Astrocyte of the cerebellum (primary cell): ENCODE measurements around the gene GNAQ.
A peak's percentile ranks its signal among the peaks of the same experiment; 100 is the strongest.

Source experiments
- DNase-seq: peaks from one replicate; pipeline ENCODE4 v3.0.0-alpha.2; 2011; ENCODE audit warnings: low read depth
- H3K4me3 ChIP-seq: 2 replicates; pipeline ENCODE4 v1.5.1; 2011; ENCODE audit warnings: mild to moderate bottlenecking, low read depth, low read length, moderate library complexity
- CTCF ChIP-seq: IDR thresholded peaks from 2 replicates; pipeline ENCODE4 v1.5.1; 2012; ENCODE audit warnings: low read length, low read depth, moderate library complexity, mild to moderate bottlenecking; ENCODE audit errors: missing control alignments
- in situ Hi-C: cut with HindIII; loops from 2 replicates; pipeline ENCODE4 v1.10.0; 2017; ENCODE audit warnings: low sequenced_read_pairs

The GNAQ gene

GRCh38 chr9:77747163-77747562 lies 284.4 kb downstream of the GNAQ start:
- no peak for DNase-seq
- no peak overlapping the region for H3K4me3 ChIP-seq
- no peak for TF ChIP-seq CTCF
- in situ Hi-C loops = no loop called here

- DNase-seq = no peak
- in situ Hi-C loops = no loop called here
- no peak for TF ChIP-seq CTCF
- no peak overlapping the region for H3K4me3 ChIP-seq
These were observed 286.7 kb downstream of the GNAQ start for GRCh38 chr9:77744841-77745430.

- in situ Hi-C loops = no loop called here
- no peak overlapping the region for H3K4me3 ChIP-seq
- DNase-seq = peak; percentile 28
- TF ChIP-seq CTCF = no peak
These were observed 288.2 kb downstream of the GNAQ start for GRCh38 chr9:77743386-77743785.

- no peak for TF ChIP-seq CTCF
These were observed 292.7 kb downstream of the GNAQ start for GRCh38 chr9:77738932-77739331.

GRCh38 chr9:77735494-77735893 lies 296.1 kb downstream of the GNAQ start:
- no peak for TF ChIP-seq CTCF
- H3K4me3 ChIP-seq = no peak overlapping the region
- peak; percentile 39 for DNase-seq
- in situ Hi-C loops = no loop called here

More at GRCh38 chr9:77738932-77739331, 292.7 kb downstream of the GNAQ start:
- no peak for DNase-seq
- in situ Hi-C loops = no loop called here
- H3K4me3 ChIP-seq = no peak overlapping the region

GRCh38 chr9:77731930-77732329 lies 299.7 kb downstream of the GNAQ start:
- no peak for TF ChIP-seq CTCF
- no peak for DNase-seq
- in situ Hi-C loops = no loop called here
- no peak overlapping the region for H3K4me3 ChIP-seq
